ENCODE measurements around the gene IL6R.

The IL6R gene

GRCh38 chr1:154517661-154518060 lies 112.5 kb downstream of the IL6R start:
- no peak for DNase-seq (ENCODE audit: low read depth)
